NCI-H1105 treated with DMSO at 0.1 percent for 48 hours (cell line): ENCODE results near the gene IQCC.
A peak's percentile ranks its signal among the peaks of the same experiment; 100 is the strongest.

Source experiments
- DNase-seq: peaks from one replicate; lab custom pipeline; 2025; lab: John Stamatoyannopoulos, UW

Gene IQCC

DNA sequence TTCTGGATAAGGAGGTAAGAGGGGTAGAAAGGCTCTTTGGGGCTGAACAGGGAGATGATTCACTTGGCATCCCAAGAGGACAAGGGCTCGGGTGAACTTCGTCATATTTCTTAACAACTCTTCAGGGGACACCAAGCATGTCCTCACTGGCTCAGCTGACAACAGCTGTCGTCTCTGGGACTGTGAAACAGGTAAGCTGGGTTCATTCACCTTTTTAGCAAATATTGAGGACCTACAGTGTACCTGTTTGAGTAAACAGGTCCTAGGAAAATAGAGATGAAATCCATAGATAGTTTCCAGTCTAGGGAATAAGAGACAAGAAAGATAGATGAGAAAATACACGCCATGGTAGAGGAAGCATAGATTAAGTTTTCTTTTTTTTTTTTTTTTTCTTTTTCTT, 18.8 kb downstream of the IQCC start:
- no peak for DNase-seq

DNA sequence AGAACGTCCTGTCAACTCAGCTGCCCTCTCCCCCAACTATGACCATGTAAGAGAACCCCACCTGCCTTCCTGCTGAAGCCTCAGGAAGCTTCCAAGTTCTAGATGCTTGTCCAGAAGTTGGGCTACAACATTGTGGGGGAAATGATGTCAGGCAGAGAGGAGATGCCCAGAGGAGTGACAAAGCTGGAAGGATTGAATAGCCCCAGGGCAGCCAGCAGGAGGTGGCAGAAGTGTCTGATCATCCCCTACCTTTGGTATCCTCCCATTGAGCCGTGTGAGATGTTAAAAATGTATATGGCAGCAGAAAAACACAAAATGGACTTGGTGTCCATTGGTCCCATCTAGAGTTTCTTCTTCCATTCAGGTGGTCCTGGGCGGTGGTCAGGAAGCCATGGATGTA, 23.3 kb downstream of the IQCC start:
- DNase-seq, result no peak

DNA sequence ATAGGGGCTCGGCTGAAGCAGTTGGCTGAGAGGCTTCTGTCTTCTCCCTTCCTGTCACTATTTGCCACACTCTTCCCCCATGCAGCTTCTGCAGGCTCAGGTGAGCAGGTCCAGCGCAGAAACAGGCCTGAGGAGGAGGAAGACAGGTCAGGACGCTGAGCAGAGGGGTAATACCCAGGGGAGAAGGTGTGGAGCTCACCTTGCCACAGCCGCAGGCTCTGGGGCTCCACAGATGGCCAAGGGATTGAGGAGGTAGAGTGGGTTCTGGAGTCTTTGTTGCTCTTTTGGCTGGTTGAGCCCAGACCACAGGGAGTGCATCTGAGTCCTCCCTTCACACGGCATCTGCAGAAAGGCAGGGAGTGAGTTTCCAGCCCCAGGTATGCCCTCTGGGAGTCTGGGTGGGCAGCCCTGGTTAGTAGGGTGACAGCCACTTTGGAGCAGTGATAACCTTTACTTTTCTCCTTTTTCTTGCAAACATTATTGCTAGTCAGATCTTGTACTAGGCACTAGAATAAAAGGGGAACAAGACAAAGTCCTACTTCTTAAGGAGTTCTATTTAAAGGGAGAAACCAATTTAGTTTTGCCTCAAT, 26.5 kb downstream of the IQCC start:
- no peak for DNase-seq

DNA sequence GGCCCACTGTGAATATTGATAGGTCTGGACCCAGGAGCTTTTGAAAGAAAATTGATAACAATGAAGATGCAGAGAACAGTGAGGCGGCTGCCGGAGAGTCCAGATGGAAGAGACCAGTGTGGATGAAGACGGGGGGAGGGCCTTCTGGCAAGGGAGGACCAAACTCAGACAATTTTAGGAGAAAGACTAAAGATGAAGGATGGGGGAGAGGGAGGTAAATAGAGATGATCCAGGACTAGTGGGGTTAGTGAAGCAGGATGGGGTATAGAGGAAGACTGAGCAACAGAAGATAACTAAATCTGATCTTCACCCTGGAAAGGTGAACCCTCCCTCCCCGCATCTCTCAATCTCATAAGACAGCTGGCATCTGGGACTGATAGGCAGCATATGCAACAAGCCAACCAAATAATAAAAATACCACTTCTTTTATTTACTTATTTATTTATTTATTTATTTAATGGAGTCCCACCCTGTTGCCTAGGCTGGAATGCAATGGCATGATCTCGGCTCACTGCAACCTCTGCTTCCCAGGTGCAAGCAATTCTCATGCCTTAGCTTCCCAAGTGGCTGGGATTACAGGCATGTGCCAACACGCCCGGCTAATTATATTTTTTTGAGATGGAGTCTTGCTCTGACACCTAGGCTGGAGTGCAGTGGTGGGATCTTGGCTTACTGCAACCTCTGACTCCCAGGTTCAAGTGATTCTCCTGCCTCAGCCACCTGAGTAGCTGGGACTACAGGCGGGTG, 27.3 kb downstream of the IQCC start:
- DNase-seq, result peak; percentile 49

DNA sequence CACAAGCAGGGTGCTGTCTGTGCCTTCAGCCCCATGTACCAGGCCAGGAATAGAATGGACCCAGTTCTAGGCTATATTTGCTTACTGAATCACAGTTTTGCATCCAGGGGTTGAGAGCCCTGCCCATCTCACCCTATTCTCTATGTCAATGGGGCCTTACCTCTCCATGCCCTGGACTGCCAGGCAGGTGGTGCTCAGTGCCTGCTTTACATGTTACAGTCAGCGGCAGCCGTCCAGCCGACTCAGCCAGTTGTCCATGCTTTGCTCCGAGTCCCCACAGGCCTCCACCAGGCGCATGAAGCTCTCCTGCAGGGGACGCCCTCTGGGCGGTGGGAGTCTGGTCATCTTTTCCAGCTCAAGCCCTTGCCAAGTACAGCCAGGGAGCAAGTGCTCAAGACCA, 29.3 kb downstream of the IQCC start:
- no peak for DNase-seq

DNA sequence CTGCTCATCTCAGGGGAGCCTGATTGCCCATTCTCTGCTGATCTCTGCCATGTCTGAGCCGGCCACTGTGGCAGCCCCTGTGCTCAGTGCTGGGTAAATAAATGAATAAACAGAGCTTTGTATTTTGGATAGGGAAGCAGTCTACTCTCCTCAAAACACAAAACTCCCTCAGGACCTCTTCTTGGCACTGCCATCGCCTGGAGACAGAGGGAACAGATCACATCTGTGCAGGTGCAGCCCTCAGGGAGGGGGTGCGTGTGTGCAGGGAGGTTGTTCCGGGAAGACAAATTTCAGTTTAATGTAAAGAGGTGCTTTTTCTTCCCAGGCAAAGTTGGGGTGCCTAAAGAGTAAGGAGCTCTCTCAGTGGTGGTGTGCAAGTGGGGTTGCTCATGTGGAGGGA, 33.9 kb downstream of the IQCC start:
- DNase-seq, result peak; percentile 63

DNA sequence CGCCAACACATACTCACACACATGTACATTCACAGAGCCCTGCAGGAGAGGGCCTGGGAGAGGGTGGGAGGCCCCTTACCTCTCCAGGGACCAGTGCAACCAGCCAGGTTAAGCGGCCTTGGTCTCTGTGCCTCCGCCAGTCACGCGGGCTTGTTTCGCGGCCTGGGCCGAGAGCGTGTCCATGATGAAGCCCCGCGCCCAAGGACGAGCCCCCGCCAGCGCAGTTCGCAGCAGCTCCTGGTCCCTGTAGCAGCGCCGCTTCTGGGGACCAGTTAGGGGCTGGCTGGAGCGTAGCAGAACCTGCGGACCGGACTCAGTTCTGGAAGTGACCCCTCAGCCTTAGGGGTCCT, 34.3 kb downstream of the IQCC start:
- DNase-seq, result peak; percentile 64

DNA sequence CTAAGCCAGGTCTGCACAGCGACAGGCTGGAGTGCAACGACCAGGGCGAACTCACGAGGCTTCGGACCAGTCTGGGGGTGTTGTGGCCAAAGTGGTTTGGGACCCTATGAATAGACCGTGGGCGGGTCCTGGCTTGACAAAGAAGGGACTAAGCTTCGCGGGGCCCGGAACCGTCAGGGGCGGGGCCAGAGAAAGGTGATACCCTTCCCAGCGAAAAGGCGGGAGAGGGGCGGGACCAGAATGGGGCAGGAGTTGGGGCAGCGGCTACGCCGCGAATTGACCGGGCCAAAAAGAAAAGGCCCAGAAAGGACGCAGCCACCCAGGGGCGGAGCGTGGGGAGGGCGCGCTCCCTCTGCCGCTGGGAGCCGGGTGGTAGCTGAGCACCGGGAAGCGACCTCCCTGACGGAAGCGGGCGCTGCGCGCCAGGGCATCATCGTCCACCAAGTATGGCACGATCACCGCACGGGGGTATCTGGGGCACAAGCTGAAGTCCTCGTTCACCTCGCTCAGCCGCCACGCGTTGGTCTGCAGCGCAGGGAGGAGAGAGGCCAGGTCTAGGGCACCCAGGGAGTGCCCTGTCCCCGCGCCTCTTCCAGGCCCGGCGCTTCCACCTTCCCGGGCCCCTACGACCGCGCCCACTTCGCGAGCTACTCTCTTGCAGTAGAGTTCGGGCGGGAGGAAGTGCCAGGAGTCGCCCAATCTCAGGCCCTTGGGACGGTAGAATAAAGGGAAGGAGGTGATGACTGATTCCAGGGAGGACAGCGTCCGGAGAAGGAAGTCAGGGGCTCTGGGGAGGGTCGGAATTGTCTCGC, 34.9 kb downstream of the IQCC start:
- DNase-seq, result peak; percentile 92

DNA sequence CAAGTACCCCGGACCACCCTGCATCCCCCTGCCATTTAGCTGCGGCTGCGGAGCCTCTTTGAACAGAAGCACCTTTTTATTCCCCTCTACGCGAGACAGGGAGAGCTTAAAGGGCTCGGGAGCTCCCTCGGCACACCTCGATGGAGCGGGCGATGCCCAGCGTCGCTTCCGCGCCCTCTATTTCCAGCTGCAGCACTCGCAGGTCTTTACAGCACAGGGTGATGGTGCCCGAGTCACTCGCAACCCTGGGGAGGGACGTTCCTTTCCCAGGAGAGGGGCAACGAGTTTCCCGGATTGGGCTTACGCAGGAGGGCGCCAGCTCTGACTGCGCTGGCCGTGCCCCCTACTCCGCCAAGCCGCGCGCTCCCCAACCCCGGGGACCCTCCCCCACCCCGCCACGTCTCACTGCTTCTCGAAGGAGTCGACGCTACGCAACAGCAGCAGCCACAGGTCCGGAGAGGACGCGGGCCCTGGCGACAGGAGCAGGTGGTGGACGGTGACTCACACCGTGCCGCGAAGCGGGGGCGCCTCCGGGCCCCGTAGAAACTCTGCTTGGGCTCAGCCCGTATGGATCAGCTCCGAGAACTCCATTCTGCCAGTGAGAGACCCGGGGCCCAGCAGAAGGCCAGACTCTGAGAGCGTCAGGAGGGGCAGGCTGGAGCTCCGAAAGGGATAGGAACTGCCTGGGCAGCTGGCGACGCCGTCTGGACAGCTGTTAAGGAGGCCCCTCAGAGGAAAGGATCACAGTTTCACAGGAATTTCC, 35.7 kb downstream of the IQCC start:
- DNase-seq, result peak; percentile 77

DNA sequence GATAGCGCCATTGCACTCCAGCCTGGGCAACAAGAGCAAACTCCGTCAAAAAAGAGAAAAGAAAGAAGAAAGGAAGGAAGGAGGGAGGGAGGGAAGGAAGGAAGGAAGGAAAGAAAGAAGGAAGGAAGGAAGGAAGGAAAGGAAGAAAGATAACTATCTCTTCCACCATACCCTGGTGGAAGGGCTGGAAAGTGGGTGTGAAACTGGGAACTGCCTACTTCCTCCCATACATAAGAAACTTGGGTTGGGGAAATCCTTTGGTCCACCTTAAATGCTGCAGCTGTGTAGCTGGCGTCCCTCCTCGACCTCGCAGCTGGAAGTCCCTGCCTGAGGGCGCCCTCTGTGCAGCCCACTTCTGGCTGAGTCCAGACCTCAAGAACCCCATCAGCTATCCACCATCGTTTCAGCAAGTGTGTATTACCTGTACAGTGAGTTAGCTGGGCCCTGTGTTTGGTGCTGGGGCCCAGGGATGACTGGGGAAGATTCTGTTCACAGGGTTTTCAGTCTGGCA, 36.9 kb downstream of the IQCC start:
- no peak for DNase-seq

DNA sequence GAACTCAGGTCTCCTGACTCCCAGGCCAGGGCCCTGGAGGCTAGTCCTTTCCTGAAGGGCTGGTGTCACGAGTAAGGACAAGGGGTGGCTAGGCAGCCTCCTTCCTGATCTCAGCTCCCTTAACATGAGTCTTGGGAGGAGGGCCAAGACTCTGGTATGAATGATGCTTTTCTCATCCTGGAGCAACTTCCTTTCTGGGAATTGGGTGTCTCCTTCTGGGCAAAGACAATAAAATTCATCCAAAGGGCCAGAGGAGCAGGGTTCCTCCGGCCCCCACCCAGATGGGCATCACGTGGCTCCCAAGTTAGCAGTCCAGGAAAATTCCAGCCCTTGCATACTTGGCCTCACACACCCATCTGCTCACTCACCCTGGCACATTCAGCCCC, 41.4 kb downstream of the IQCC start, which contains the start of gene FAM167B:
Gene FAM167B (plus strand): TSS at position 335 of the 386 bp plus-strand sequence. CDS start 200 bp downstream, outside the sequence.
- DNase-seq, result no peak

DNA sequence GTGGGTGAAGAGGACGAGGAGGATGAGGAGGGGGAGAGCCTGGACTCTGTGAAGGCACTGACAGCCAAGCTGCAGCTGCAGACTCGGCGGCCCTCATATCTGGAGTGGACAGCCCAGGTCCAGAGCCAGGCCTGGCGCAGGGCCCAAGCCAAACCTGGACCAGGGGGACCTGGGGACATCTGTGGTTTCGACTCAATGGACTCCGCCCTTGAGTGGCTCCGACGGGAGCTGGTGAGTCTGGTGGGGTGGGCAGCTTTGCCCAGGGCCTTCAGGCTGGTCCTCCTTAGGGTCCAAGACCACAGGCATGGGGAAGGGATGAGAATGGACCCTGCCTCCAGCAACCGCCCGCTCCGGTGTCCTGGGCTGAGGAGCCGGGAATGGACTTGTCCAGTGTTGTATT, 42.0 kb downstream of the IQCC start:
- no peak for DNase-seq

DNA sequence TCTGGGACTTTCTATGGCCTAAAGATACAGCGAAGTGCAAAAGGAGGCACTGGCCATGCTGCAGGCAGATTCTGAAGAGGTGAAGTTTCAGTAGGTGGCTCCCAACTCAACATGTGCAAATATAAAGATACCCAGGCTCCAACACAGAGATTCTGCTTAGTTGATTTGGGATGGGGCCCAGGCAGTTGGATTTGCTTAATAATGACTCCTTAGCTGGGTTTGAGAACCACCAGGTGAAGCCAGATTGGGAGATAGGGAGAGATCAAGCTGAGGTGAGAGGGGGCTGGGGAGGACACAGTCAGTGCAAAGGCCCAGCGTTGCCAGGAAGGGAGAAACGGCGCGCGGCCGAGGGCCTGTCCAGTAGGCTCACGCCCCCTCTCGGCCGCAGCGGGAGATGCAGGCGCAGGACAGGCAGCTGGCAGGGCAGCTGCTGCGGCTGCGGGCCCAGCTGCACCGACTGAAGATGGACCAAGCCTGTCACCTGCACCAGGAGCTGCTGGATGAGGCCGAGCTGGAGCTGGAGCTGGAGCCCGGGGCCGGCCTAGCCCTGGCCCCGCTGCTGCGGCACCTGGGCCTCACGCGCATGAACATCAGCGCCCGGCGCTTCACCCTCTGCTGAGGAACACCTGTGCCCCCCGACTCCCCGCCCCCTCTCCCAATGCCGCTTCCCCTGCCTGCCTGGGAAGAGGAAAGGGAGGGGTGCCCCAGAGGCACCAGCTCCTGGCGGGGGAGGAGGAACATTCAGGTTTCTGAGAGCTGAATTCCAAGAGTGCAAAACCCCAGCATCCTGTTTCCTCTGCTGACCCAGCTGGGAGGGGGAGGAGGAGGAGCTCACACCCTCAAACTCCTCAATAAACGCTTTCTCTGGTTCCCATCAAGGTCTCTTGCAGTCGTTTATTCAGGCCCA, 42.8 kb downstream of the IQCC start:
- peak; percentile 78 for DNase-seq

DNA sequence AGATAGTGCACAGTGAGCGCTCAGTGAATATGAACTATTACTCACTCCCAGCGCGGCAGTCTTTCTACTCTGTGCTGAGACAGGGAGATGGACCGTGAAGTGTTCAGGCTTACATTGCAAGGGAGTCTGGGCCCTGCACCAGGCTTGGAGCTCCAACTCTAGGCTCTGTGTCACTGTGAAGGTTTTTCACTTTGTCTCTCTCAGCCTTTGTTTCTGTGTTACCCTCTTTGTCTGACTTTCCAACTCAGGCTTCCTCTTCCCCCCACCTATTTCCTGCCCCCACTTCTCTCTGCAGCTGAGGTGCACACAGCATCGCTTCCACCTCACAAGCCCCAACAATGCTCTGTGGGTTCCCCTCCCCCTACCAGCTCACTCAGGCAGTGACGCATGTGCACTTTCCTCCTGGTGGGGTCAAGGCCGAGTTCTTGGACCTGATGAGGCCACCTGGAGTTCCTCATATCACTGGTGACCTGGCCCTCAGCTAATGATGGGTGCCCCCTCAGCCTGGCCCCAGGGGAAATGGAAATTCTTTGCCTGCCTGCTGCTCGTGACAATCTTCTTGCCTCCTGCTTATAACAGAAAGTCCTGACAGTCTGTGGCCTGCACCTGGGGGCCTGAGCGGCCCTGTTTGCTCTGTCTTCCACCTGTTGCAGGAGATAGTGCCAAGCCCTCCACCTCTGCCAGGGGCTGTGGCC, 44.5 kb downstream of the IQCC start:
- no peak for DNase-seq

DNA sequence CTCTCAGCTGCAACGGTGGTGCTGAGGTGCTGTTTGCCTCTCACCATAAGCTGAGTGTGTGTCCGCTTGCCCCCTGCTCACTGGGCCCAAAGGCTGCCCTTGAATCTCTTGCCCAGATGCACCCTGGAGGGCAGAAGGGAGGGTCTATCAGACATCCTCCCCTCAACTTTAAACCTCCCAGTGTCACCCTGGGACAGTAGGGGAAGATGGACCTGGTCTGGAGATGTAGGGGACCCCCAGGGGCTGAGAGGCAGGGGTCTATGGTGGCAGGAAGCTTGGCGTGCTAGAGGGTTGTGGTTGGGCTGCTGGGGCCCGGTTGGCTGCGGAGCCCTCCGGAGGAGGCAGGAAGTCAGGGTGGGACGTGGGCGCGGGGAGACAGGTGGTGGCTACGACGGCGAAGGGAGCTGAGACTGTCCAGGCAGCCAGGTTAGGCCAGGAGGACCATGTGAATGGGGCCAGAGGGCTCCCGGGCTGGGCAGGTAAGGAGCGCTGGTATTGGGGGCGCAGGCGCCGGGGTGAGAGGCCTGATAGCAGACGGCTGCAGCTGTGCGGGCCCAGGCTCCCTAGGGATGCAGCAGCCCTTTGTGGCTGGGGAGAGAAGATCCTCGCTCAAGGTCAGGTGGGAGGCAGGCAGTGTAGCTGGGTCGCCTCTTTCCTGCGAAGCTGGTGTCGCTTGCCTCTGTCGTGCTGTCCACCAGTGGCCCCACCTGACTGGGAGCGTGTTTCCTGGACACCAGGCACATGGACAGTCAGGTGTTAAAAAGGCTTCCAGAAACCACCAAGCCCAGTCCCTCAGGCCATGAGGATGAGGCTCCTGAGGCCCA, 45.6 kb downstream of the IQCC start, which contains the start of gene LCK:
Gene LCK (plus strand): TSS at position 373 of the 824 bp plus-strand sequence. CDS start 23,065 bp downstream, outside the sequence.
- no peak for DNase-seq

DNA sequence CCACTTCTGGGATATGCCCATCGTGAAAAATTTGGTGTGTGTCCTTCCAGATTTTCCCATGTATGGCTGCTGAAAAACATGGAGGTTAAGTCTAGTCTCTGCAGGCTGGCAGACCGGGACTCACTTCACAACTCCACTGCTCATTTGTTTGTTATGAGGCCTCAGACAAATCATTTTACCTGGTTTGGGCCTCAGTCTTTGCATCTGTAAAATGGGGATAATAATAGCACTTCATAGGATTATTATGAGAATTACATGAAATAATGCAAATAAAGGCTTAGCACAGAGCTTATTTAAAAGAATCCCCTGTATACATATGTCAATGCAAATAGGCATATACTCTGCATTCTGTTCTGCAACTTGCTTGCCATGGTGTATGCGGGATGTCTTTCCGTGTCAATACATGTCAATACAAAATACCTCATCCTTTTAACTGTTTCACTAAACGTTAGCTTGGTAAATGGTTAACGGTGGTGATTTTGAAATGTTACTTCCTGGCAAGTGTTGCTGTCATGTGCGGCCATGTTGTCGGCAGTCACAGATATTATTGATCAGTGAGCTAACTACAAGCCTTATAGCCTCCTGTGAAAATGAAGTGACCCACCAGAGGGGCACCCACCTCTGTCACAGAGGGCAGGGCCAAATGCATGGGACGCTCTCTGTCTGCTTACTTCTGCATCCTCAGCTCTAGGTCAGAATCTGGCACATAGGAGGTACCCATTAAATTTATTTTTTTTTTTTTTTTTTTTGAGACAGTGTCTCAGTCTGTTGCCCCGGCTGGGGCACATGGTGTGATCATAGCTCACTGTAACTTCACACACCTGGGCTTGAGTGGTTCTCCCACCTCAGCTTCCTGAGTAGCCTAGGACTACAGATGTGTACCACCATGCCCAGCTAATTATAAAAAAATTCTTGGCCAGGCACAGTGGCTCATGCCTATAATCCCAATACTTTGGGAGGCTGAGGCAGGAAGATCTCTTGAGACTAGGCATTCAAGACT, 49.9 kb downstream of the IQCC start:
- DNase-seq, result no peak

DNA sequence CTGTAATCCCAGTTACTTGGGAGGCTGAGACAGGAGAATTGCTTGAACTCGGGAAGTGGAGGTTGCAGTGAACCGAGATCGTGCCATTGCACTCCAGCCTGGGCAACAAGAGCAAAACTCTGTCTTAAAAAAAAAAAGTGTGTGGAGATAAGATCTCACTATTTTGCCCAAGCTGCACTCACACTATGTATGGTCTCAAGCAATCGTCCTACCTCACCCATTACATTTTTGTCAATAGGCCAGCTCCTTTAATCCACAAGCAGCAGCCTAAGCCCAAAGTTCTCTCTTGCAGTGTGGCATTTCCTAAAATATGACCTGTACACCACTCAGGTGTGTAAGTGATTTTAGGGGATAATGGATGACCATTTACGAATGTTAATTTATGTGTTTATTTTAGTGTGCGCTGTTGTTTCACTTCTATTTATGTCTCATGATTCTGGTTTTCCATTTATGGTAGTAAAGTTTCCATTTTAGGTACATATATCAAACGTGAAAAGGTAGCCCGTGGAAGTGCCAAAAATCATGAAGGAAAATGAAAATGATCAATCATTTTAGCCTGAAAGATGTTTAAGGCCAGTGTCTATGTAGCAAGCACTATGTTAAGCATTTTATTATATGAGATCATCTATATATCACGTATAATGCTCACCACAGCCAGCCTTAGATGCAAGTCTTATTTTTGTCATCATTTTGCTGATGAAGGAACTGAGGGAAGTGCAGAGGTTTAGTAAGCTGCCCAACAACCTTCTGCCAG, 51.2 kb downstream of the IQCC start:
- no peak for DNase-seq

DNA sequence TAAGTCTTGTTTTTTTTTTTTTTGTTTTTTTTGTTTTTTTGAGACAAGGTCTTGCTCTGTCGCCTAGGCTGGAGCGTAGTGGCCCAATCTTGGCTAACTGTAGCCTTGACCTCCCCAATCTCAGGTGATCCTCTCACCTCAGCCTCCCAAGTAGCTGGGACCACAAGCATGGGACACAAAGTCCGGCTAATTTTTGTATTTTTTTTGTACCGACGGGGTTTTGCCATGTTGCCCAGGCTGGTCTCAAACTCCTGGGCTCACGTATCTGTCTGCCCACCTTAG, 51.7 kb downstream of the IQCC start:
- DNase-seq, result no peak
